Measurements from ENCODE around the gene RNF186.

DNA sequence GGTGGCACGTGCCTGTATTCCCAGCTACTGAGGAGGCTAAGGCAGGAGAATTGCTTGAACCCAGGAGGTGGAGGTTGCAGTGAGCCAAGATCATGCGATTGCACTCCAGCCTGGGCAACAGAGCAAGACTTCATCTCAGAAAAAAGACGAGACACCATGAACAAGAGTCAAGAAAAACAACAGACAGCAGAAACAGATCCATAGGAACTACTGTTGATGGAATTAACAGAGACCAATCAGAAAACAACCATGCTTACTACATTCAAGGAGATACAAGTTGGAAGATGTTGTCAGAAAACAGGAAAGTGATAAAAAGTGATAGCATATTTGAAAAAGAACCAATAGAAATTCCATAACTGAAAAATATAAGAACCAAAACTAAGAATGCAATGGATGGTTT lies 47.9 kb upstream of the RNF186 start:
- TF ChIP-seq BHLHE40 (IDR thresholded peaks at IDR 0.05; ENCODE audit: borderline replicate concordance), result no peak
- TF ChIP-seq SUZ12 (IDR thresholded peaks at IDR 0.05), result no peak
- no peak for TF ChIP-seq ZNF384 (IDR thresholded peaks at IDR 0.05)
- TF ChIP-seq ARNT (IDR thresholded peaks at IDR 0.05), result no peak
- no peak for TF ChIP-seq FOXA1 (IDR thresholded peaks at IDR 0.05)
- TF ChIP-seq SP1 (IDR thresholded peaks at IDR 0.05), result no peak

Data from HEK293T (cell line).